ENCODE data around the gene CD300LG. TPM values are rescaled to one million over a fixed set of nuclear protein-coding genes. Genes with fewer than 3 reads are reported as not detected.

Gene CD300LG
- total RNA-seq, 1 donor from 2014 or later, result not detected

GRCh38 chr17:43842975-43843325, 4.0 kb upstream of the CD300LG start:
- H3K27me3 Mint-ChIP-seq (ENCODE audit: unreplicated experiment), result peaks cover 12% of the 10 kb centered on the region
- H3K27ac Mint-ChIP-seq (ENCODE audit: unreplicated experiment), result no peak overlapping the region
- H3K4me1 Mint-ChIP-seq (ENCODE audit: unreplicated experiment), result peaks cover 24% of the 10 kb centered on the region
- no peak overlapping the region for H3K4me3 Mint-ChIP-seq (ENCODE audit: unreplicated experiment)
- no peaks in the 10 kb centered on the region for H3K9me3 Mint-ChIP-seq (ENCODE audit: unreplicated experiment)
- TF ChIP-seq CTCF (IDR thresholded peaks at IDR 0.05), result no peak
- no peaks in the 10 kb centered on the region for H3K36me3 Mint-ChIP-seq (ENCODE audit: unreplicated experiment)
- no peak for DNase-seq (ENCODE audit: extremely low spot score, unreplicated experiment)

GRCh38 chr17:43844241-43844640, 2.7 kb upstream of the CD300LG start:
- H3K4me3 Mint-ChIP-seq (ENCODE audit: unreplicated experiment), result no peak overlapping the region
- DNase-seq (ENCODE audit: extremely low spot score, unreplicated experiment), result no peak
- no peak for TF ChIP-seq CTCF (IDR thresholded peaks at IDR 0.05)
- H3K27me3 Mint-ChIP-seq (ENCODE audit: unreplicated experiment), result peaks cover 16% of the 10 kb centered on the region
- no peaks in the 10 kb centered on the region for H3K36me3 Mint-ChIP-seq (ENCODE audit: unreplicated experiment)
- H3K4me1 Mint-ChIP-seq (ENCODE audit: unreplicated experiment), result peaks cover 24% of the 10 kb centered on the region
- H3K27ac Mint-ChIP-seq (ENCODE audit: unreplicated experiment), result no peak overlapping the region
- no peaks in the 10 kb centered on the region for H3K9me3 Mint-ChIP-seq (ENCODE audit: unreplicated experiment)

- Mint-ChIP-seq H3K9me3 (ENCODE audit: unreplicated experiment) (no peaks in the 10 kb centered on the region), H3K36me3 (ENCODE audit: unreplicated experiment) (no peaks in the 10 kb centered on the region), H3K4me3 (ENCODE audit: unreplicated experiment) (no peak overlapping the region), H3K27ac (ENCODE audit: unreplicated experiment) (no peak overlapping the region), H3K4me1 (ENCODE audit: unreplicated experiment) (peaks cover 11% of the 10 kb centered on the region), H3K27me3 (ENCODE audit: unreplicated experiment) (peaks cover 9% of the 10 kb centered on the region)
- DNase-seq (ENCODE audit: extremely low spot score, unreplicated experiment), result no peak
- TF ChIP-seq CTCF (IDR thresholded peaks at IDR 0.05), result no peak
Measured at GRCh38 chr17:43845766-43846165, 1.2 kb upstream of the CD300LG start.

- Mint-ChIP-seq H3K4me3 (ENCODE audit: unreplicated experiment) (no peak overlapping the region), H3K9me3 (ENCODE audit: unreplicated experiment) (no peaks in the 10 kb centered on the region), H3K4me1 (ENCODE audit: unreplicated experiment) (peaks cover 6% of the 10 kb centered on the region), H3K27ac (ENCODE audit: unreplicated experiment) (no peak overlapping the region), H3K27me3 (ENCODE audit: unreplicated experiment) (peaks cover 11% of the 10 kb centered on the region), H3K36me3 (ENCODE audit: unreplicated experiment) (no peaks in the 10 kb centered on the region)
- peak; percentile 94 for DNase-seq (ENCODE audit: extremely low spot score, unreplicated experiment)
- TF ChIP-seq CTCF (IDR thresholded peaks at IDR 0.05), result peak; percentile 96
Measured at GRCh38 chr17:43846221-43846712, 709 bp upstream of the CD300LG start.

- Mint-ChIP-seq H3K27ac (ENCODE audit: unreplicated experiment) (no peak overlapping the region), H3K36me3 (ENCODE audit: unreplicated experiment) (no peaks in the 10 kb centered on the region), H3K9me3 (ENCODE audit: unreplicated experiment) (no peaks in the 10 kb centered on the region), H3K4me1 (ENCODE audit: unreplicated experiment) (no peaks in the 10 kb centered on the region), H3K4me3 (ENCODE audit: unreplicated experiment) (no peak overlapping the region), H3K27me3 (ENCODE audit: unreplicated experiment) (peaks cover 23% of the 10 kb centered on the region)
- no peak for TF ChIP-seq CTCF (IDR thresholded peaks at IDR 0.05)
- DNase-seq (ENCODE audit: extremely low spot score, unreplicated experiment), result no peak
Measured at GRCh38 chr17:43848601-43849000, 1.6 kb downstream of the CD300LG start.
